K562 (cell line): ENCODE results near the gene EXOSC6. TPM values are rescaled to one million over a fixed set of nuclear protein-coding genes. Genes with fewer than 3 reads are reported as not detected.

Experiments used
- ATF4 ChIP-seq: fragments of 450-650 bp; formaldehyde crosslinking; IDR thresholded peaks from 2 replicates; pipeline ENCODE4 v1.4.0; 2022; ENCODE audit warnings: mild to moderate bottlenecking, moderate library complexity
- CHAMP1 ChIP-seq: fragments of 450-650 bp; IDR thresholded peaks from 2 replicates; pipeline ENCODE4 v1.6.1; 2016; ENCODE audit warnings: mild to moderate bottlenecking
- E2F4 ChIP-seq: sonication (generic); formaldehyde crosslinking; IDR thresholded peaks from 2 replicates; pipeline ENCODE4 v1.8.0; 2022; ENCODE audit warnings: mild to moderate bottlenecking, low read depth, missing genetic modification reagents
- ETS2 ChIP-seq: IDR thresholded peaks from 2 replicates; pipeline ENCODE4 v1.6.1; 2016; ENCODE audit warnings: borderline replicate concordance, missing genetic modification characterization, mild to moderate bottlenecking, moderate library complexity, missing compliant biosample characterization; ENCODE audit not compliant: poor library complexity, severe bottlenecking
- HNRNPH1 ChIP-seq: fragments of 200-400 bp; formaldehyde crosslinking; optimal IDR thresholded peaks from 2 replicates; pipeline ENCODE3; 2017; ENCODE audit warnings: low read depth, mild to moderate bottlenecking, low read length, moderate library complexity
- HNRNPLL ChIP-seq: fragments of 200-400 bp; formaldehyde crosslinking; IDR thresholded peaks from 2 replicates; pipeline ENCODE4 v1.6.1; 2017; ENCODE audit warnings: low read length, low read depth, mild to moderate bottlenecking; ENCODE audit not compliant: poor library complexity, severe bottlenecking
- PHF21A ChIP-seq: fragments of 450-650 bp; IDR thresholded peaks from 2 replicates; pipeline ENCODE4 v1.6.1; 2017; ENCODE audit warnings: low read depth, borderline replicate concordance
- POLR2H ChIP-seq: IDR thresholded peaks from 2 replicates; pipeline ENCODE4 v1.6.1; 2016; ENCODE audit warnings: missing genetic modification characterization, low read depth, mild to moderate bottlenecking, control low read depth, missing compliant biosample characterization, moderate library complexity
- STAG1 ChIP-seq: sonication (generic); formaldehyde crosslinking; IDR thresholded peaks from 2 replicates; pipeline ENCODE4 v1.5.0; 2020; ENCODE audit warnings: missing genetic modification reagents, borderline replicate concordance
- ZBTB34 ChIP-seq: fragments of 250-450 bp; sonication (Bioruptor Pico); IDR thresholded peaks from 2 replicates; pipeline ENCODE4 v1.8.0; 2021; ENCODE audit warnings: mild to moderate bottlenecking, moderate library complexity
- ZNF282 ChIP-seq: sonication (generic); formaldehyde crosslinking; IDR thresholded peaks from 2 replicates; pipeline ENCODE4 v1.8.1; 2023; ENCODE audit warnings: missing genetic modification reagents
- ZNF408 ChIP-seq: fragments of 250-450 bp; sonication (Bioruptor Pico); IDR thresholded peaks from 2 replicates; pipeline ENCODE4 v1.4.0; 2020; ENCODE audit warnings: low read depth, mild to moderate bottlenecking, moderate library complexity
- ZNF830 ChIP-seq: fragments of 250-450 bp; sonication (Bioruptor Pico); IDR thresholded peaks from 2 replicates; pipeline ENCODE4 v1.5.0; 2021; ENCODE audit warnings: mild to moderate bottlenecking
- ZSCAN29 ChIP-seq: fragments of 450-650 bp; IDR thresholded peaks from 2 replicates; pipeline ENCODE4 v1.6.1; 2017
- polyA plus RNA-seq, 8 experiments: library from polyadenylated mRNA; depleted of rRNA in 4 of 8; stranded (reverse) in 5 of 8; unstranded in 3 of 8; fragments of >200 nt; fragmentation: Nextera tagmentation in 2 of 8; fragmentation: Illumina TruSeq in 1 of 8; extraction: Ambion mirVana in 2 of 8; extraction: Trizol in 1 of 8; gene quantifications; 2 replicates each; pipeline versions ENCODE4 v1.2.1 to v1.2.3, GENCODE V29; 2011 to 2014; ENCODE audit warnings: inconsistent platforms in 1 of 8, missing spikeins in 1 of 8
- total RNA-seq, 7 experiments: library from RNA; depleted of rRNA in 6 of 7; stranded (reverse); fragments of >200 nt in 6 of 7; fragmentation: Illumina TruSeq in 2 of 7; extraction: Trizol in 2 of 7; gene quantifications; 2 replicates each; pipeline versions ENCODE4 v1.2.1 to v1.2.3, GENCODE V29; 2011 to 2021; ENCODE audit warnings: low replicate concordance in 1 of 7
- TF ChIP-seq, protein P1 (sequence below): fragments of 250-450 bp; sonication (Bioruptor Pico); IDR thresholded peaks from 2 replicates; pipeline ENCODE4 v1.5.0; 2020; ENCODE audit warnings: mild to moderate bottlenecking, borderline replicate concordance
- TF ChIP-seq, protein P2 (sequence below), 3 experiments: fragments of 200-800 bp in 1 of 3; sonication (Bioruptor generic) in 1 of 3; sonication (generic) in 1 of 3; formaldehyde crosslinking in 1 of 3; IDR thresholded peaks; 2 replicates each; pipeline versions ENCODE4 v1.6.1 to v1.8.0; 2016 to 2022; ENCODE audit warnings: mild to moderate bottlenecking in 2 of 3, missing compliant biosample characterization in 2 of 3, missing genetic modification characterization in 2 of 3, missing genetic modification reagents in 1 of 3

EXOSC6 gene
- total and polyA plus RNA-seq, 9 of the 15 experiments (the other 6 are each of a cell fraction or from before 2014, with no cell fraction given): 9.2 to 29.0 (median 15.6) TPM

- TF ChIP-seq ZBTB34 (CRISPR knock-in tag) (no peak), E2F4 (CRISPR knock-in tag) (no peak), PHF21A (no peak), ZSCAN29 (no peak), ZNF408 (no peak), CHAMP1 (no peak), STAG1 (no peak), HNRNPLL (peak; percentile 82), POLR2H (tag) (peak; percentile 97), ATF4 (CRISPR knock-in tag) (peak; percentile 99), ETS2 (tag) (no peak), HNRNPH1 (no peak), ZNF282 (no peak), ZNF830 (CRISPR knock-in tag) (peak; percentile 95)
- TF ChIP-seq, protein P1, sequence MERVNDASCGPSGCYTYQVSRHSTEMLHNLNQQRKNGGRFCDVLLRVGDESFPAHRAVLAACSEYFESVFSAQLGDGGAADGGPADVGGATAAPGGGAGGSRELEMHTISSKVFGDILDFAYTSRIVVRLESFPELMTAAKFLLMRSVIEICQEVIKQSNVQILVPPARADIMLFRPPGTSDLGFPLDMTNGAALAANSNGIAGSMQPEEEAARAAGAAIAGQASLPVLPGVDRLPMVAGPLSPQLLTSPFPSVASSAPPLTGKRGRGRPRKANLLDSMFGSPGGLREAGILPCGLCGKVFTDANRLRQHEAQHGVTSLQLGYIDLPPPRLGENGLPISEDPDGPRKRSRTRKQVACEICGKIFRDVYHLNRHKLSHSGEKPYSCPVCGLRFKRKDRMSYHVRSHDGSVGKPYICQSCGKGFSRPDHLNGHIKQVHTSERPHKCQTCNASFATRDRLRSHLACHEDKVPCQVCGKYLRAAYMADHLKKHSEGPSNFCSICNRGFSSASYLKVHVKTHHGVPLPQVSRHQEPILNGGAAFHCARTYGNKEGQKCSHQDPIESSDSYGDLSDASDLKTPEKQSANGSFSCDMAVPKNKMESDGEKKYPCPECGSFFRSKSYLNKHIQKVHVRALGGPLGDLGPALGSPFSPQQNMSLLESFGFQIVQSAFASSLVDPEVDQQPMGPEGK (CRISPR knock-in tag): 0 out of 2 replicates have a peak, but pooled peaks have one; percentile 50
- TF ChIP-seq, protein P2, sequence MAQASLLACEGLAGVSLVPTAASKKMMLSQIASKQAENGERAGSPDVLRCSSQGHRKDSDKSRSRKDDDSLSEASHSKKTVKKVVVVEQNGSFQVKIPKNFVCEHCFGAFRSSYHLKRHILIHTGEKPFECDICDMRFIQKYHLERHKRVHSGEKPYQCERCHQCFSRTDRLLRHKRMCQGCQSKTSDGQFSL (CRISPR knock-in tag; IDR thresholded peaks at IDR 0.05): peak; percentile 61; the same call in 1 of the 2 replicates
- TF ChIP-seq, protein P2 (tag; IDR thresholded peaks at IDR 0.05): peak in 1 of 2 experiments; percentile 99; a peak in 2 of 4 replicates
Observed at GRCh38 chr16:70289229-70290094, 37.7 kb upstream of the EXOSC6 start, which contains the start of gene AARS1 (continued).
